HepG2 (cell line): ENCODE results near the gene CCDC150.

Experiments used
- NCOR1 ChIP-seq: fragments of 200-600 bp; sonication (generic); IDR thresholded peaks from 2 replicates; pipeline ENCODE4 v1.7.0; 2017; ENCODE audit warnings: antibody characterized with exemption, low read length, borderline replicate concordance
- PHF8 ChIP-seq: sonication (generic); formaldehyde crosslinking; IDR thresholded peaks from 2 replicates; pipeline ENCODE4 v1.5.0; 2020; ENCODE audit warnings: missing genetic modification reagents
- TBL1XR1 ChIP-seq: fragments of 150-350 bp; IDR thresholded peaks from 2 replicates; pipeline ENCODE4 v1.6.1; 2014; ENCODE audit warnings: borderline replicate concordance, low read length; ENCODE audit not compliant: partially characterized antibody
- TGIF2 ChIP-seq: IDR thresholded peaks from 2 replicates; pipeline ENCODE4 v1.6.1; 2016; ENCODE audit warnings: control low read depth, missing compliant biosample characterization
- ZC3H4 ChIP-seq: sonication (generic); formaldehyde crosslinking; IDR thresholded peaks from 2 replicates; pipeline ENCODE4 v1.4.0; 2020; ENCODE audit warnings: missing genetic modification reagents, borderline replicate concordance
- TF ChIP-seq, protein P1 (sequence below): sonication (generic); formaldehyde crosslinking; IDR thresholded peaks from 2 replicates; pipeline ENCODE4 v1.5.1; 2020; ENCODE audit warnings: mild to moderate bottlenecking, missing genetic modification reagents, moderate library complexity
- TF ChIP-seq, protein P2 (sequence below): sonication (generic); formaldehyde crosslinking; IDR thresholded peaks from 2 replicates; pipeline ENCODE4 v1.5.0; 2020; ENCODE audit warnings: mild to moderate bottlenecking, missing genetic modification reagents, moderate library complexity

DNA sequence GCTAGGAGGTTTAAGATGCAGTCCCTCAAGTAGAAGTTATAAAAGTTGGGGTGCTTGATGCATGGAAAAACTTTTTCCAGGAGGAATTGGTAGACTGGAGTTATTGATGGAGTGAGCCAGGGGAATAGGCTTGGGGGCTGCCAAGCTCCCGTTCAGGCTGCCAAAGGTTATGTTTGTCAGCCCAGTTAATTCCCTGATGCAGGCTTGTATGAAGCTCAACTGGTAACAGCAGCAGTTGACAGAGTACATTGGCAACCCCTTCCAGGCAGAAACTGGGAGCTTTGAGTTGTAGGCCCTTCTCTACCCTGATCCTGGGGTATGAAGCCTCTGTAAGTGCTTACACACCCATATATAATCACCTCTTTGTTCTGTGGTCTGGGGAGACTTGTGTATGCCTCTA lies 16.2 kb downstream of the CCDC150 start:
- TF ChIP-seq, protein P1, sequence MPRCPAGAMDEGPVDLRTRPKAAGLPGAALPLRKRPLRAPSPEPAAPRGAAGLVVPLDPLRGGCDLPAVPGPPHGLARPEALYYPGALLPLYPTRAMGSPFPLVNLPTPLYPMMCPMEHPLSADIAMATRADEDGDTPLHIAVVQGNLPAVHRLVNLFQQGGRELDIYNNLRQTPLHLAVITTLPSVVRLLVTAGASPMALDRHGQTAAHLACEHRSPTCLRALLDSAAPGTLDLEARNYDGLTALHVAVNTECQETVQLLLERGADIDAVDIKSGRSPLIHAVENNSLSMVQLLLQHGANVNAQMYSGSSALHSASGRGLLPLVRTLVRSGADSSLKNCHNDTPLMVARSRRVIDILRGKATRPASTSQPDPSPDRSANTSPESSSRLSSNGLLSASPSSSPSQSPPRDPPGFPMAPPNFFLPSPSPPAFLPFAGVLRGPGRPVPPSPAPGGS (CRISPR knock-in tag), result no peak
- no peak for TF ChIP-seq NCOR1
- no peak for TF ChIP-seq TGIF2 (CRISPR knock-in tag)
- TF ChIP-seq, protein P2, sequence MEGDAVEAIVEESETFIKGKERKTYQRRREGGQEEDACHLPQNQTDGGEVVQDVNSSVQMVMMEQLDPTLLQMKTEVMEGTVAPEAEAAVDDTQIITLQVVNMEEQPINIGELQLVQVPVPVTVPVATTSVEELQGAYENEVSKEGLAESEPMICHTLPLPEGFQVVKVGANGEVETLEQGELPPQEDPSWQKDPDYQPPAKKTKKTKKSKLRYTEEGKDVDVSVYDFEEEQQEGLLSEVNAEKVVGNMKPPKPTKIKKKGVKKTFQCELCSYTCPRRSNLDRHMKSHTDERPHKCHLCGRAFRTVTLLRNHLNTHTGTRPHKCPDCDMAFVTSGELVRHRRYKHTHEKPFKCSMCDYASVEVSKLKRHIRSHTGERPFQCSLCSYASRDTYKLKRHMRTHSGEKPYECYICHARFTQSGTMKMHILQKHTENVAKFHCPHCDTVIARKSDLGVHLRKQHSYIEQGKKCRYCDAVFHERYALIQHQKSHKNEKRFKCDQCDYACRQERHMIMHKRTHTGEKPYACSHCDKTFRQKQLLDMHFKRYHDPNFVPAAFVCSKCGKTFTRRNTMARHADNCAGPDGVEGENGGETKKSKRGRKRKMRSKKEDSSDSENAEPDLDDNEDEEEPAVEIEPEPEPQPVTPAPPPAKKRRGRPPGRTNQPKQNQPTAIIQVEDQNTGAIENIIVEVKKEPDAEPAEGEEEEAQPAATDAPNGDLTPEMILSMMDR (CRISPR knock-in tag), result no peak
- TF ChIP-seq ZC3H4 (CRISPR knock-in tag), result no peak
- TF ChIP-seq TBL1XR1, result no peak
- TF ChIP-seq PHF8, result no peak
